Daoy (cell line): ENCODE data around the gene TNS3. TPM values are rescaled to one million over a fixed set of nuclear protein-coding genes. Genes with fewer than 3 reads are reported as not detected.

Experiments used
- DNase-seq: peaks from one replicate; pipeline ENCODE4 v3.0.0-alpha.2; 2015; ENCODE audit warnings: low read depth
- total RNA-seq: library from RNA; depleted of rRNA; stranded (reverse); fragments of >200 nt; shearing (Covaris generic); gene quantifications from 2 replicates; pipeline ENCODE4 v1.2.3, GENCODE V29; 2014

The TNS3 gene
- total RNA-seq, 1 experiment from 2014 or later = 58.3 TPM

GRCh38 chr7:47350425-47350824 is 231.5 kb downstream of the TNS3 start:
- no peak for DNase-seq

DNA sequence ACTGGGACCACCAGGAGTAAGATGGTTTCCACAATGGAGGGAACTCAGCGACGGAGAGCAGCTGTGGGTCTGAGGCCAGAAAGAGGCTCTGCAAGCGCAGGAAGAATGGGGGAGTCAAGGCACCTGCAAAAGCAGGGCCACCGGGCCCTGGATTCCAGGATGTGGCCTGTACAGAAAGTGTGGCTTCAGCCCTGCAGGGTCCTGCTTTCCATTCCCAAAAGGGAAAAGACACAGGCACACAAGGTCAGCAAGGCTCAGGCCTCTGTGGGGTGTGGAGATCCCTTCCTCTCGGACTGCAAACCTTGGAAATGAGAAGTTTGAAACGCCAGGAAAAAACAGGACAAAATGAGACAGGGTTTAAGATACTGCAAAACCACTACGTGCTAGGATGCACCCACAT is 232.5 kb downstream of the TNS3 start:
- no peak for DNase-seq

DNA sequence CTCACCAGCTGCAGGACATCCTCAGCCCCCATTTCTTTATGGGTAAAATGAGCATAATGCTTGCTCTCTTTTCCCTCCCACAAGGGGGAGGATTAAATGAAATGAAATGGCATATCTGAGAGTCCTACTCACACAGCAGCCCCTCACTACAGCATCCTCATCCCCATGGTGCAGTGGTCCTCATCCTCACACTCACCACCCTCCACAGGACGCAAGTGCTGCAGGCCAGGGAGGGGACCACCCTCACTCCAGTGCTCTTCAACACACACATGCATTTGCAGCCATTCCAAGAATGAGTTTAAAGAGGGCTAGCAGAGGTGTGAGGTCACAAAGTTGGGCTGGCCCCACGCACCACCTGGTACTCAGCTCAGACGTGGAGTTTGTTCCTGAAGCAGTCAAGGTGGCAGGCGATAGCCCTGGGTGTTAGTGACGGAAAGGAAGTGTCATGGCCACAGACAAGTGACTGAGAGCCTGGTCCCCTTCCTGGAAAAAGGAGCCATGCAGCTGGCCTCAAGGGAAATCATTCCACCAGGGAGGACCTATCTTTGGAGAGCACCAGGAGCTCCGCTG is 234.0 kb downstream of the TNS3 start:
- DNase-seq = no peak

DNA sequence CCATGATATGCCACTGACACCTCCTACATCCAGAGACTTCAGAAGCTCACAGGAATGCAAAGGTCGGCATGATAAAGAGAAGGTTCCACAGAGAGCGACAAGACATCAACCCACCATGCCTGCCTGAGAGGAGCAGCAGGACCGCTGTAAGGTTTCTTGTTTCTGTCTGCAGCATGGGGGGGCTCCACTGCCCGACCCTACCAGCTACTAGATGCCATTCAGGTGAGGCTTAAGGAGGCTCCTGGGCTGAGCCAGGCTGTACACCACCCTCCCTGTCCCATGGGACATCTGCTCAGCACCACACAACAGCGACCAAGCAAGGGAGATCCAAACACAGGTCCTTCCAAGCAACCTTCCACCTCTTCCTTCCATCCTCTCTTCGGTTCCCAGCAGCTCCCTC is 234.6 kb downstream of the TNS3 start:
- DNase-seq = no peak

GRCh38 chr7:47346377-47346914 is 235.5 kb downstream of the TNS3 start:
- no peak for DNase-seq

DNA sequence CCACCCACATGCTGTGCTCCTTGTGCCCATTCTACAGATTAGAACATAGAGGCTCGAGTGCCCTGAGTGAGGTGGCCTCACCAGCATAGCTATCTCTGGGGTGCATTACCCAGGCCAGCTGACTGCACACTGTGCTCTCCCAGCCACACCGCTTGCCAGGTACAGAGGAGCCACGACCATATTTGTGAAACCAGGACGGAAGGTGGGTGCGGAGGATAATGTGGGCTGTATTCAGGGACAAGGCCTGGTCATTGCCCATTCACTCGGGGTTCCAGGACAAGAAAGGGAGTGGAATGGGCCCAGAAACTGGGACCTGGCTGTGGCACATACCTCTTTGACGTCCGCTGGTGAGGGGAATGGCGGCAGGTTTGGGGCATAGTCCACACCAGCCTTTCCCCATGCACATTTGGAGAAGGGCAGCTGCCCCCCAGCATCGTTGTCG is 236.0 kb downstream of the TNS3 start:
- no peak for DNase-seq

GRCh38 chr7:47344171-47344955 is 237.5 kb downstream of the TNS3 start:
- no peak for DNase-seq

GRCh38 chr7:47343061-47343455 is 238.9 kb downstream of the TNS3 start:
- no peak for DNase-seq

DNA sequence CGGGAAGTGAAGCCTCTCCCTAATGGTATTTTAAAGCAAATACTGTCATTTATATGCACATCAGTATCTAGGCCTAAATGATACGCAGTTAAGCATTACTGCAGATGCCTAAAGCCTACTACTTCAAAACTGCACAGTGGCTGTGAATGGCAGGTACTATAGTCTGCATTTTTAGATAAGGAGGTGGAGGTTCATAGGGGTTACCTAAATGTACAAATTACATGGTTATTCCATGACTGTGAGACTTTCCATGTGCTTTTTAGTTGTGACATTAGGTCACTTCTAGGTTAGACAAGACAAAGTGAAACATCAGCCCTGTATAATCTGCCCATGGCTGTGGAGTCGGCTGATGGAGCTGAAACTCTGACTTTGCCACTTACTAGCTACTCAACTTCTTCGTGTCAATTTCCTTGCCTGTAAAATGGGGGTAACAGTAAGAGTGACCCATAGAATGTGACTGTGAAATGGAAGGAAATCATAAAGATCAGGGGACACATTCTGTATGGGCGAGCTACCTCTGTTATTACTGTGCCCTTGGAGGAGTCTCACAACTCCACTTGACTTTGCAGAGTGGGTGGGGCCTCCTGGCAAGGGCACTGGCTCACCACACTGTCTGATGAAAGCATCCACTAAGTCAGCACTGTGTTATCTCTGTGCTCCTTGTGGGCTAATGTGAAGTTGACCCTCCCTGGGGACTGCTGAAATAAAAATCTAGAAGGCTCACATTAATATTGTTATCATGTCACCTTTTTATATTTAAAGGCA is 239.4 kb downstream of the TNS3 start:
- no peak for DNase-seq

- DNase-seq = no peak
These were observed 241.4 kb downstream of the TNS3 start for GRCh38 chr7:47340517-47340916.

DNA sequence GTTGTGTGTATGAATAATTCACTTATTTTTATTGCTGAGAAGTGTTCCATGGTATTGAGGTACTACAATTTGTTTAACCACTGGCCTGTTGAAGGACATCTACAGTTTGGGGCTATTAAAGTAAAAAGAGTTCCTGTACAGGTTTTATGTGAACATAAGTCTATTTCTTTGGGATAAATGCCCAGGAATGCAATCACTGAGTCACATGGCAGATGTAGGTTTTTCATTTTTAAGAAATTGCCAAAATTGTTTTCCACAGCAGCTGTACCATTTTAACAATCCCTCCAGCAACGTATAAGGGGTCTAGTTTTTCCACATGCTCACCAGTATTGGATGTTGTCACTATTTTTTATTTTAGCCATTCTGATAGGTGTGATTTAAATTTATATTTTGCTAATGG is 243.9 kb downstream of the TNS3 start:
- DNase-seq = no peak

GRCh38 chr7:47337531-47337930 is 244.4 kb downstream of the TNS3 start:
- DNase-seq = peak; percentile 55

- no peak for DNase-seq
These were observed 245.2 kb downstream of the TNS3 start for GRCh38 chr7:47336472-47337425.

- DNase-seq = peak; percentile 34
These were observed 246.1 kb downstream of the TNS3 start for GRCh38 chr7:47335557-47336471.

DNA sequence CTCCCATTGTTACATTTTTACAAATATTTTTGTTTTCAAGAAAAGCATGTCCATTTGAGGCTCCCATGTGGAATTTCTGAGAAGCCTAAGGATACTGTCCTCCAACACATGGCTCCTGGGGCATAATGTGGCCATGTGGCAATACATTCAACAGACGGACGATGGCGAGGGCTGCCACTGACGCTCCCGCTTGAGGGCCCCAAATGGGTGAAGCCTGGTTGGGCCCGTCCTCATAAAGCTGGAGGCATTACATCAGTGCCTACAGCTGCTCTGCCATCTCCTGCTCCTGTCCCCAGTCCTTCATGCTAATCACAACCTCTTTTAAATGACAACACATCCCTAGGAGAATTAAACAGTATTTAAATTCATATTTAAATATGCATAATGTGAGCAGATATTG is 246.8 kb downstream of the TNS3 start:
- no peak for DNase-seq

DNA sequence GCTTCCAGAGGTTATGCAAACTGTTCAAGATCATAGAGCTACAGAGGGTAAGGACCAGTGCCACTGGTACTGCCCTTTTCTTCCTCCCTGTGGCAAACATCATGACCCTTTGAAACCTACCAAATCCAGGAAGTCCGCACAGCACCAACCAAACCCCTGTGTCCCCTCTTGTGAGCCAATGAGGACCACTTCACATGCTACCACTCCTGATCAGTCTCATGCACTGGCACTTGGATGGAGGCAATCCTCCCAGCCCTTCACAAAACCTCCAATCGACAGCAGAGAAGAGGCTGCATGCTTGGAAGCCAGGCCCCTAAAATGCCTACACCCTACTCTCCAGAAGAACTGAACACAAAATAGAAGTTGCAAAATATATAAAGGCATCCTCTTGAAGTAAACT is 248.0 kb downstream of the TNS3 start:
- no peak for DNase-seq

GRCh38 chr7:47333554-47333887 is 248.4 kb downstream of the TNS3 start:
- no peak for DNase-seq

DNA sequence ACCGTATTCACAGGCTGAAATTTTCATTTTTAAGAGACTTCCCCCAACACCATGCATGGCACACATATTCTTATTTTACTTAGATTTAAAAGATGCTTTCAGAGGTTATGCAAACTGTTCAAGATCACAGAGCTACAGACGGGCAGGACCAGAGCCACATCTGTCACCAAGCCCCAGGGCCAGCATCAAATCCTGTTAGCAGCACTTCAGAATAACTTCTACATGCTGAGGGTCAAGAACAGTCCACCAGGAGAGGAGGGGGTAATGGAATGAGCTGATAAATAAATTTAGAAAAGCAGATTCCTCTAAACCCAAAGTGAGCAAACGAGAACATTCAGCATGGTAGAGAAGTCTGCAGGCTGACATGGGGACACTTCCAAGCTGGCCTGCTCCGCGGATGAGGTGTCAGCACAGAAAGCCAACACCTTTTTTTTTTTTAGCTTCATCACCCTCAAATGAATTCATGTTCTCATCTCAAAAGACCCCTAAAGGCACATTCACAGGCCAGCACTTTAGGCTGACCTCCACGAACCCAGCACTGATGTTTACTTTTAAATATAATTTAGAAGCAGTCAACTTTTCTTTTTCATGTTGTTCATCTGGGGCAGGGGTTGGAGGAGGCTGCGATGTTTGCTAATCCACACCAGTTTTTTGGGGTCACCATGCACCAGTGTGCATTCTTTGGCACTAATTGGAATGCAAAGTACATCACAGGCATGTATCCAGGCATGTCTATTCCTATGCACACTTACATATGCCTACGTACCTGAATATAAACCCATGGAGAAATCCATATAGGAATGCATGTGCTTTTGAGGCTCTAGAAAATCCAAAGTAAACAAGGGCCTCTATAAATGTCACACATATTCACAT is 249.0 kb downstream of the TNS3 start:
- no peak for DNase-seq

DNA sequence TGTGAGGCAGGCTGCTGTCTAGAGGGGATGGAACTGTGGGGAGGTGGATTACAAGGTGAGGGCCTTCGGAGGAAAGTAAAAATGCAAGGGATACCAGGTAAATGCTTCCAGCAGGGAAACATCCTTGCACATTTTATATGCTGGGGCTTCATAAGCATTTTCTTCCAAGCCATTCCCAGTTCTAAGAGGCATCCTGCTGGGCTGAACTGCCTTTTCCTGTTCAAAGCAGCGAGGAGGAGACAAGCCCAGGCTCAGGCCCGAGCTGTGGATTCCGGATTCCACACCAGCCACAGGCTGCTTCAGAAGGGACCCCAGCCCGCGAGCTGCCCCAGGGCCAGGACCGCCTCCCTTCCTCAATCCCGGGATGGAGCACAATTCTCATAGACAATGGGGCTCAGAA is 249.7 kb downstream of the TNS3 start:
- no peak for DNase-seq

DNA sequence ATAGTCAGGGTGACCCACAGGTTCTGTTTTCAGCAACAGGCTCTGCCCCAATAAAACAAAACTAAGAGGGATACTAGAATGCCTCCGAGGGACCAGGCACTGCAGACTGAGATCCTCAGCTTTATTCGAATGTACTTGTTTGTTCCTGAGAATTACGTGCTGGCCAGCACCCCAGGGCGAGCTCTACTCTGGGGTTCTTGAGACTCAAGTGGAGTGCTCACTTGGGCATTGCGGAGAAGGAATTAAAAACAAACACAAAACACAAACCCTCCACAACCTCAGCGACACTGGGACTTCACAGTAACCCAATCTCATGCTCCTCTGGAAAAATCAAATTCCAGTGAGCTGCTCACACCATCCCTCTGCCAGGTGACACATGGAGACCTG is 250.7 kb downstream of the TNS3 start:
- DNase-seq = no peak
